ENCODE data around the gene ZNRF3. TPM values are rescaled to one million over a fixed set of nuclear protein-coding genes. Genes with fewer than 3 reads are reported as not detected.
"Not testable (repeated sequence)": the region's sequence is repeated elsewhere in the genome, so short reads cannot be mapped to it uniquely, and the experiment has no call there.

The ZNRF3 gene
- polyA plus RNA-seq, 2 donors = 1.6 to 2.8 TPM

- Histone ChIP-seq H3K4me3 (ENCODE audit: low read depth in 1 of 2, low read length in 2 of 2) (no peak overlapping the region), H3K4me1 (ENCODE audit: control insufficient read depth in 2 of 2, insufficient read depth in 2 of 2, low read length in 1 of 2) (no peaks in the 10 kb centered on the region), H3K9me3 (ENCODE audit: control insufficient read depth in 2 of 2, insufficient read depth in 1 of 2, low read depth in 1 of 2, low read length in 1 of 2) (no peaks in the 10 kb centered on the region), H3K36me3 (ENCODE audit: control insufficient read depth in 2 of 2, insufficient read depth in 2 of 2, low read length in 1 of 2) (no peaks in the 10 kb centered on the region), H3K27me3 (ENCODE audit: control insufficient read depth in 1 of 2, insufficient read depth in 2 of 2, low read length in 2 of 2) (no peaks in the 10 kb centered on the region), H3K27ac (ENCODE audit: low read depth in 2 of 2, low read length in 1 of 2) (no peak overlapping the region)
- WGBS, 2 donors = 88 to 95% methylated on average over 1 of the region's 1 CpG
These were observed 27.3 kb upstream of the ZNRF3 start for GRCh38 chr22:28856095-28856455.

- H3K4me3 ChIP-seq (ENCODE audit: low read depth in 1 of 2, low read length in 2 of 2) = no peak overlapping the region
- no peaks in the 10 kb centered on the region for H3K4me1 ChIP-seq (ENCODE audit: control insufficient read depth in 2 of 2, insufficient read depth in 2 of 2, low read length in 1 of 2)
- H3K9me3 ChIP-seq (ENCODE audit: control insufficient read depth in 2 of 2, insufficient read depth in 1 of 2, low read depth in 1 of 2, low read length in 1 of 2) = no peaks in the 10 kb centered on the region
- H3K36me3 ChIP-seq (ENCODE audit: control insufficient read depth in 2 of 2, insufficient read depth in 2 of 2, low read length in 1 of 2) = no peaks in the 10 kb centered on the region
- 45 to 68% methylated on average over 6 of the region's 6 CpGs for WGBS, 2 donors
- no peaks in the 10 kb centered on the region for H3K27me3 ChIP-seq (ENCODE audit: control insufficient read depth in 1 of 2, insufficient read depth in 2 of 2, low read length in 2 of 2)
- no peak overlapping the region for H3K27ac ChIP-seq (ENCODE audit: low read depth in 2 of 2, low read length in 1 of 2)
These were observed 26.1 kb upstream of the ZNRF3 start for GRCh38 chr22:28857288-28857687.

- Histone ChIP-seq H3K27me3 (ENCODE audit: control insufficient read depth in 1 of 2, insufficient read depth in 2 of 2, low read length in 2 of 2) (no peaks in the 10 kb centered on the region), H3K36me3 (ENCODE audit: control insufficient read depth in 2 of 2, insufficient read depth in 2 of 2, low read length in 1 of 2) (no peaks in the 10 kb centered on the region), H3K4me1 (ENCODE audit: control insufficient read depth in 2 of 2, insufficient read depth in 2 of 2, low read length in 1 of 2) (no peaks in the 10 kb centered on the region), H3K9me3 (ENCODE audit: control insufficient read depth in 2 of 2, insufficient read depth in 1 of 2, low read depth in 1 of 2, low read length in 1 of 2) (no peaks in the 10 kb centered on the region), H3K4me3 (ENCODE audit: low read depth in 1 of 2, low read length in 2 of 2) (no peak overlapping the region), H3K27ac (ENCODE audit: low read depth in 2 of 2, low read length in 1 of 2) (no peak overlapping the region)
- 70 to 75% methylated on average over 8 of the region's 8 CpGs for WGBS, 2 donors
These were observed 18.3 kb upstream of the ZNRF3 start for GRCh38 chr22:28864878-28865596.

GRCh38 chr22:28867191-28867590 lies 16.2 kb upstream of the ZNRF3 start:
- Histone ChIP-seq H3K36me3 (ENCODE audit: control insufficient read depth in 2 of 2, insufficient read depth in 2 of 2, low read length in 1 of 2) (no peaks in the 10 kb centered on the region), H3K9me3 (ENCODE audit: control insufficient read depth in 2 of 2, insufficient read depth in 1 of 2, low read depth in 1 of 2, low read length in 1 of 2) (no peaks in the 10 kb centered on the region), H3K27me3 (ENCODE audit: control insufficient read depth in 1 of 2, insufficient read depth in 2 of 2, low read length in 2 of 2) (no peaks in the 10 kb centered on the region), H3K4me1 (ENCODE audit: control insufficient read depth in 2 of 2, insufficient read depth in 2 of 2, low read length in 1 of 2) (no peaks in the 10 kb centered on the region), H3K27ac (ENCODE audit: low read depth in 2 of 2, low read length in 1 of 2) (no peak overlapping the region), H3K4me3 (ENCODE audit: low read depth in 1 of 2, low read length in 2 of 2) (no peak overlapping the region)
- WGBS, 2 donors = 39 to 42% methylated on average over 3 of the region's 3 CpGs

GRCh38 chr22:28868389-28868788 lies 15.0 kb upstream of the ZNRF3 start:
- not testable (repeated sequence) for H3K27ac ChIP-seq (ENCODE audit: low read depth in 2 of 2, low read length in 1 of 2); H3K9me3 ChIP-seq (ENCODE audit: control insufficient read depth in 2 of 2, insufficient read depth in 1 of 2, low read depth in 1 of 2, low read length in 1 of 2); H3K4me1 ChIP-seq (ENCODE audit: control insufficient read depth in 2 of 2, insufficient read depth in 2 of 2, low read length in 1 of 2); H3K27me3 ChIP-seq (ENCODE audit: control insufficient read depth in 1 of 2, insufficient read depth in 2 of 2, low read length in 2 of 2); H3K4me3 ChIP-seq (ENCODE audit: low read depth in 1 of 2, low read length in 2 of 2); H3K36me3 ChIP-seq (ENCODE audit: control insufficient read depth in 2 of 2, insufficient read depth in 2 of 2, low read length in 1 of 2)
- 74 to 75% methylated on average over 8 of the region's 8 CpGs for WGBS, 2 donors

- Histone ChIP-seq H3K4me1 (ENCODE audit: control insufficient read depth in 2 of 2, insufficient read depth in 2 of 2, low read length in 1 of 2) (no peaks in the 10 kb centered on the region), H3K27me3 (ENCODE audit: control insufficient read depth in 1 of 2, insufficient read depth in 2 of 2, low read length in 2 of 2) (no peaks in the 10 kb centered on the region), H3K4me3 (ENCODE audit: low read depth in 1 of 2, low read length in 2 of 2) (no peak overlapping the region), H3K36me3 (ENCODE audit: control insufficient read depth in 2 of 2, insufficient read depth in 2 of 2, low read length in 1 of 2) (no peaks in the 10 kb centered on the region), H3K9me3 (ENCODE audit: control insufficient read depth in 2 of 2, insufficient read depth in 1 of 2, low read depth in 1 of 2, low read length in 1 of 2) (no peaks in the 10 kb centered on the region), H3K27ac (ENCODE audit: low read depth in 2 of 2, low read length in 1 of 2) (no peak overlapping the region)
- 80 to 88% methylated on average over 2 of the region's 2 CpGs for WGBS, 2 donors
These were observed 13.6 kb upstream of the ZNRF3 start for GRCh38 chr22:28869736-28870135.

- 91 to 96% methylated on average over 3 of the region's 3 CpGs for WGBS, 2 donors
- no peak overlapping the region for H3K27ac ChIP-seq (ENCODE audit: low read depth in 2 of 2, low read length in 1 of 2)
- no peaks in the 10 kb centered on the region for H3K9me3 ChIP-seq (ENCODE audit: control insufficient read depth in 2 of 2, insufficient read depth in 1 of 2, low read depth in 1 of 2, low read length in 1 of 2)
These were observed 10.0 kb upstream of the ZNRF3 start for GRCh38 chr22:28873183-28873963.

GRCh38 chr22:28874061-28874460 lies 9.3 kb upstream of the ZNRF3 start:
- Histone ChIP-seq H3K36me3 (ENCODE audit: control insufficient read depth in 2 of 2, insufficient read depth in 2 of 2, low read length in 1 of 2) (no peaks in the 10 kb centered on the region), H3K27me3 (ENCODE audit: control insufficient read depth in 1 of 2, insufficient read depth in 2 of 2, low read length in 2 of 2) (no peaks in the 10 kb centered on the region), H3K4me1 (ENCODE audit: control insufficient read depth in 2 of 2, insufficient read depth in 2 of 2, low read length in 1 of 2) (no peaks in the 10 kb centered on the region), H3K9me3 (ENCODE audit: control insufficient read depth in 2 of 2, insufficient read depth in 1 of 2, low read depth in 1 of 2, low read length in 1 of 2) (no peaks in the 10 kb centered on the region), H3K27ac (ENCODE audit: low read depth in 2 of 2, low read length in 1 of 2) (no peak overlapping the region), H3K4me3 (ENCODE audit: low read depth in 1 of 2, low read length in 2 of 2) (no peak overlapping the region)
- 69 to 78% methylated on average over 3 of the region's 3 CpGs for WGBS, 2 donors

More at GRCh38 chr22:28873183-28873963, 10.0 kb upstream of the ZNRF3 start:
- Histone ChIP-seq H3K27me3 (ENCODE audit: control insufficient read depth in 1 of 2, insufficient read depth in 2 of 2, low read length in 2 of 2) (no peaks in the 10 kb centered on the region), H3K36me3 (ENCODE audit: control insufficient read depth in 2 of 2, insufficient read depth in 2 of 2, low read length in 1 of 2) (no peaks in the 10 kb centered on the region), H3K4me1 (ENCODE audit: control insufficient read depth in 2 of 2, insufficient read depth in 2 of 2, low read length in 1 of 2) (no peaks in the 10 kb centered on the region), H3K4me3 (ENCODE audit: low read depth in 1 of 2, low read length in 2 of 2) (no peak overlapping the region)

- H3K4me3 ChIP-seq (ENCODE audit: low read depth in 1 of 2, low read length in 2 of 2) = no peak overlapping the region
- H3K27ac ChIP-seq (ENCODE audit: low read depth in 2 of 2, low read length in 1 of 2) = no peak overlapping the region
- no peaks in the 10 kb centered on the region for H3K36me3 ChIP-seq (ENCODE audit: control insufficient read depth in 2 of 2, insufficient read depth in 2 of 2, low read length in 1 of 2)
- 75 to 86% methylated on average over 2 of the region's 2 CpGs for WGBS, 2 donors
- H3K9me3 ChIP-seq (ENCODE audit: control insufficient read depth in 2 of 2, insufficient read depth in 1 of 2, low read depth in 1 of 2, low read length in 1 of 2) = no peaks in the 10 kb centered on the region
- no peaks in the 10 kb centered on the region for H3K27me3 ChIP-seq (ENCODE audit: control insufficient read depth in 1 of 2, insufficient read depth in 2 of 2, low read length in 2 of 2)
- H3K4me1 ChIP-seq (ENCODE audit: control insufficient read depth in 2 of 2, insufficient read depth in 2 of 2, low read length in 1 of 2) = no peaks in the 10 kb centered on the region
These were observed 8.5 kb upstream of the ZNRF3 start for GRCh38 chr22:28874811-28875320.

Data from esophagus (tissue), 2 donors.